H1 (cell line): ENCODE results near the gene SYNJ2. TPM values are rescaled to one million over a fixed set of nuclear protein-coding genes. Genes with fewer than 3 reads are reported as not detected.

Source experiments
- ASH2L ChIP-seq: fragments of 200-600, 300-600 bp; sonication (generic); IDR thresholded peaks from one replicate; pipeline ENCODE4 v1.7.1; 2017; ENCODE audit warnings: low read length
- BACH1 ChIP-seq: IDR thresholded peaks from 2 replicates; pipeline ENCODE4 v1.6.1; 2012; ENCODE audit warnings: low read length, improper control_type of control experiment
- CEBPB ChIP-seq: IDR thresholded peaks from 2 replicates; pipeline ENCODE4 v1.6.1; 2012; ENCODE audit warnings: low read depth, low read length
- CHD1 ChIP-seq: IDR thresholded peaks from 2 replicates; pipeline ENCODE4 v1.6.1; 2012; ENCODE audit warnings: low read depth, low read length, improper control_type of control experiment
- CREB1 ChIP-seq: IDR thresholded peaks from 2 replicates; pipeline ENCODE4 v1.6.1; 2012; ENCODE audit warnings: inconsistent platforms
- HDAC2 ChIP-seq, 2 experiments: fragments of 300-600 bp in 1 of 2; sonication (generic) in 1 of 2; IDR thresholded peaks; 2 replicates each; pipeline ENCODE4 v1.6.1; 2011 to 2012; ENCODE audit warnings: low read depth in 2 of 2, low read length in 2 of 2, mild to moderate bottlenecking in 2 of 2, moderate library complexity in 2 of 2, borderline replicate concordance in 1 of 2, inconsistent platforms in 1 of 2
- JUN ChIP-seq: IDR thresholded peaks from 2 replicates; pipeline ENCODE4 v1.6.1; 2011; ENCODE audit warnings: low read depth, mild to moderate bottlenecking, improper control_type of control experiment, low read length
- KDM4A ChIP-seq: IDR thresholded peaks from one replicate; pipeline ENCODE4 v1.7.1; 2012; ENCODE audit warnings: low read depth, mild to moderate bottlenecking, moderate library complexity, low read length, inconsistent platforms; ENCODE audit not compliant: severe bottlenecking
- PHF8 ChIP-seq: fragments of 200-600 bp; sonication (generic); conservative IDR thresholded peaks from 2 replicates; pipeline ENCODE4 v1.7.1; 2012; ENCODE audit warnings: low read depth, mild to moderate bottlenecking, inconsistent platforms, low read length, moderate library complexity
- POU5F1 ChIP-seq: IDR thresholded peaks from 2 replicates; pipeline ENCODE4 v1.6.1; 2011; ENCODE audit warnings: low read depth, mild to moderate bottlenecking, low read length, moderate library complexity
- RBBP5 ChIP-seq: IDR thresholded peaks from 2 replicates; pipeline ENCODE4 v1.7.1; 2012; ENCODE audit warnings: low read depth, mild to moderate bottlenecking, inconsistent platforms, low read length, moderate library complexity, borderline replicate concordance
- RNF2 ChIP-seq: fragments of 200-900, 300-1000 bp; sonication (generic); IDR thresholded peaks from 2 replicates; pipeline ENCODE4 v1.7.1; 2016; ENCODE audit warnings: borderline replicate concordance, low read depth, mild to moderate bottlenecking, antibody characterized with exemption, low read length; ENCODE audit not compliant: poor library complexity, severe bottlenecking; ENCODE audit errors: missing control alignments
- RXRA ChIP-seq: IDR thresholded peaks from 2 replicates; pipeline ENCODE4 v1.6.1; 2011; ENCODE audit warnings: low read depth, mild to moderate bottlenecking, low read length, moderate library complexity; ENCODE audit not compliant: insufficient read depth
- TAF1 ChIP-seq: IDR thresholded peaks from 2 replicates; pipeline ENCODE4 v1.6.1; 2011; ENCODE audit warnings: mild to moderate bottlenecking, low read depth, low read length
- TCF12 ChIP-seq: IDR thresholded peaks from 2 replicates; pipeline ENCODE4 v1.6.1; 2011; ENCODE audit warnings: low read depth, mild to moderate bottlenecking, low read length
- polyA plus RNA-seq, 7 experiments: library from polyadenylated mRNA; depleted of rRNA in 3 of 7; stranded (reverse) in 5 of 7; unstranded in 2 of 7; fragments of >200 nt in 5 of 7; fragments of 200-250 nt in 2 of 7; gene quantifications; 1 replicate in 5 of 7; 2 replicates in 1 of 7; 4 replicates in 1 of 7; pipeline versions ENCODE4 v1.2.1 to v1.2.3, GENCODE V29; 2011 to 2013; ENCODE audit warnings: missing spikeins in 2 of 7, mixed read lengths in 2 of 7
- total RNA-seq: library from RNA; stranded (reverse); fragmentation: NEBNext Ultra II Directional; extraction: Animal tissue kit (Norgen Biotek cat#: 25700); gene quantifications from 2 replicates; pipeline ENCODE4 v1.2.1, GENCODE V29; 2021
- TF ChIP-seq, protein P1 (sequence below): IDR thresholded peaks from 2 replicates; pipeline ENCODE4 v1.6.1; 2011; ENCODE audit warnings: low read depth, mild to moderate bottlenecking, low read length; ENCODE audit not compliant: insufficient read depth

Gene SYNJ2
- total and polyA plus RNA-seq, 2 of the 8 experiments (the other 6 are each of a cell fraction or from before 2014, with no cell fraction given) = 3.7 to 13.9 TPM

DNA sequence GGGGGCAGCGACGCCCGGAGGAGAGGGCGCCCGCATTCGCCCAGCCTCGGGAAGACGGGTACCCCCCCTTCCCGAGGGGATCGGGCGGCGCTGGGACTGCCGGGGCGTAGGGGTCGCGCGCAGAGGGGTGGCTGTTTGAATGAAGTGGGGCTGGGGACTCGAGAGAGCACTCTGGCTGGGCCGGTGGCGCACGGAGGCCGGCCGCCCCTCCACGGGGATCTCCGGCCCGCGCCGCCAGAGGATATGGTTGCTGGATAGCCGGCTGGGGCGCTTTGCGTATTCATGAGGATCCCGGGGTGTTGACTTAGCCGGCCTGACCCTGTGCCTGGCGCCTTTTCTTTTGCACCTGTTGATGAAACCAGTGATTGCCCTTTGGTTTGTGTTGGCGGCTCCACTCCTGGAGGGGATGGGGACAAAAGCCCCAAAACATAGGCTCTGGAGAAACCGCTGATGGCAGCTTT, 469 bp downstream of the SYNJ2 start (continued):
- TF ChIP-seq POU5F1 (no peak), CHD1 (no peak), CREB1 (no peak), RXRA (no peak), HDAC2 (IDR thresholded peaks at IDR 0.05; ENCODE audit: borderline replicate concordance in 1 of 2, low read depth in 2 of 2, low read length in 2 of 2) (0 out of 4 replicates have a peak, but pooled peaks of 1 of the 2 experiments have one; percentile 38), KDM4A (peak; percentile 5), RBBP5 (peak; percentile 34), RNF2 (no peak), BACH1 (peak; percentile 22; the same call in 1 of the 2 replicates), ASH2L (peak; percentile 68), JUN (no peak), CEBPB (no peak), TAF1 (peak; percentile 30; the same call in 1 of the 2 replicates), TCF12 (0 out of 2 replicates have a peak, but pooled peaks have one; percentile 6), PHF8 (peak; percentile 46; the same call in 1 of the 2 replicates)
- TF ChIP-seq, protein P1, sequence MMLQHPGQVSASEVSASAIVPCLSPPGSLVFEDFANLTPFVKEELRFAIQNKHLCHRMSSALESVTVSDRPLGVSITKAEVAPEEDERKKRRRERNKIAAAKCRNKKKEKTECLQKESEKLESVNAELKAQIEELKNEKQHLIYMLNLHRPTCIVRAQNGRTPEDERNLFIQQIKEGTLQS = no peak
